HepG2 (cell line): ENCODE measurements around the gene AKR1A1. TPM values are rescaled to one million over a fixed set of nuclear protein-coding genes. Genes with fewer than 3 reads are reported as not detected.

Source experiments
- ATAC-seq: fragments of 200-7000 bp; cut with Tn5 transposase; 3 replicates; pipeline ENCODE4 v1.9.1; 2020; ENCODE audit warnings: mild to moderate bottlenecking, moderate library complexity
- BruUV-seq: library from RNA; stranded (reverse); fragments of 400-500 nt; replicated peaks from 2 replicates; lab custom pipeline; 2021; lab: Mats Ljungman, UMichigan
- CTCF ChIA-PET: fragments of 300-600 bp; formaldehyde crosslinking; extraction: SDS; loops from one replicate; lab custom pipeline; 2021; ENCODE audit warnings: low total read pairs, inconsistent platforms, low intra/inter-chr PET ratio; lab: Yijun Ruan, JAX
- POLR2A ChIA-PET: fragments of 350-600 bp; sonication (Branson Sonifier 250); formaldehyde crosslinking; loops from one replicate; lab custom pipeline; 2020; ENCODE audit warnings: antibody characterized with exemption, inconsistent platforms; lab: Yijun Ruan, JAX
- DNase-seq: peaks from one replicate; pipeline ENCODE4 v3.0.0-alpha.2; 2015; ENCODE audit warnings: low spot score
- FAIRE-seq: peaks from 3 replicates; lab custom pipeline; 2011; peaks lifted over from hg19 to GRCh38; lab: Jason Lieb, UNC
- H2AFZ ChIP-seq: one replicate; pipeline ENCODE4 v1.6.1; 2011; ENCODE audit warnings: low read length, inconsistent platforms
- H3K27ac ChIP-seq: fragments of 300-600 bp; 3 replicates; pipeline ENCODE4 v1.8.0; 2011; ENCODE audit warnings: mixed run types, mild to moderate bottlenecking, mixed read lengths, low read length, inconsistent platforms; ENCODE audit not compliant: insufficient read depth; ENCODE audit errors: extremely low read length
- H3K27me3 ChIP-seq, 2 experiments: fragments of 200-600 bp in 1 of 2; 2 replicates in 1 of 2; 3 replicates in 1 of 2; pipeline versions ENCODE4 v1.6.0 to v1.8.0; 2011; ENCODE audit warnings: low read length in 2 of 2, mild to moderate bottlenecking in 2 of 2, moderate library complexity in 2 of 2, inconsistent platforms in 1 of 2; ENCODE audit not compliant: insufficient read depth in 2 of 2, control insufficient read depth in 1 of 2
- H3K36me3 ChIP-seq, 2 experiments: fragments of 200-600 bp in 1 of 2; replicated peaks in 1 of 2; 2 replicates in 1 of 2; 3 replicates in 1 of 2; pipeline versions ENCODE4 v1.5.1 to v1.8.0; 2011; ENCODE audit warnings: low read length in 2 of 2, inconsistent platforms in 1 of 2; ENCODE audit not compliant: insufficient read depth in 2 of 2, control insufficient read depth in 1 of 2
- H3K4me1 ChIP-seq: 2 replicates; pipeline ENCODE4 v1.5.1; 2012; ENCODE audit warnings: low read length, inconsistent platforms; ENCODE audit not compliant: insufficient read depth
- H3K4me2 ChIP-seq: 2 replicates; pipeline ENCODE4 v1.6.0; 2011; ENCODE audit warnings: low read depth, low read length, inconsistent platforms
- H3K4me3 ChIP-seq, 3 experiments: fragments of 200-600 bp in 1 of 3; sonication (generic), shearing (Covaris generic) in 1 of 3; replicated peaks in 1 of 3; 2 replicates each; pipeline ENCODE4 v1.5.1; 2011 to 2016; ENCODE audit warnings: low read length in 3 of 3, inconsistent platforms in 2 of 3, low read depth in 2 of 3, mild to moderate bottlenecking in 2 of 3, control low read depth in 1 of 3, mixed read lengths in 1 of 3; ENCODE audit not compliant: insufficient read depth in 1 of 3
- H3K79me2 ChIP-seq: one replicate; pipeline ENCODE4 v1.6.1; 2011; ENCODE audit warnings: low read length, inconsistent platforms; ENCODE audit not compliant: insufficient read depth
- H3K9ac ChIP-seq: 2 replicates; pipeline ENCODE4 v1.6.0; 2011; ENCODE audit warnings: mild to moderate bottlenecking, low read depth, low read length, inconsistent platforms; ENCODE audit not compliant: insufficient read depth
- H3K9me3 ChIP-seq: 2 replicates; pipeline ENCODE4 v1.5.1; 2012; ENCODE audit warnings: mild to moderate bottlenecking, low read length
- H4K20me1 ChIP-seq: 2 replicates; pipeline ENCODE4 v1.6.0; 2011; ENCODE audit warnings: inconsistent platforms, mild to moderate bottlenecking, low read length, moderate library complexity; ENCODE audit not compliant: insufficient read depth
- GFI1 ChIP-seq: sonication (generic); formaldehyde crosslinking; IDR thresholded peaks from 2 replicates; pipeline ENCODE4 v1.5.0; 2020; ENCODE audit warnings: missing genetic modification reagents, mild to moderate bottlenecking, borderline replicate concordance
- THYN1 ChIP-seq: sonication (generic); formaldehyde crosslinking; IDR thresholded peaks from 2 replicates; pipeline ENCODE4 v1.8.1; 2023; ENCODE audit warnings: low read depth, mild to moderate bottlenecking, moderate library complexity, missing genetic modification reagents, borderline replicate concordance
- ZC3H4 ChIP-seq: sonication (generic); formaldehyde crosslinking; IDR thresholded peaks from 2 replicates; pipeline ENCODE4 v1.4.0; 2020; ENCODE audit warnings: missing genetic modification reagents, borderline replicate concordance
- ZMYM4 ChIP-seq: sonication (generic); formaldehyde crosslinking; IDR thresholded peaks from 2 replicates; pipeline ENCODE4 v1.8.1; 2023; ENCODE audit warnings: mild to moderate bottlenecking, missing genetic modification reagents
- ZNF121 ChIP-seq: sonication (generic); formaldehyde crosslinking; IDR thresholded peaks from 2 replicates; pipeline ENCODE4 v1.5.0; 2020; ENCODE audit warnings: mild to moderate bottlenecking, missing genetic modification reagents
- ZNF263 ChIP-seq: sonication (generic); formaldehyde crosslinking; IDR thresholded peaks from 2 replicates; pipeline ENCODE4 v1.4.0; 2020; ENCODE audit warnings: missing genetic modification reagents
- ZNF605 ChIP-seq: sonication (generic); formaldehyde crosslinking; IDR thresholded peaks from 2 replicates; pipeline ENCODE4 v1.8.0; 2022; ENCODE audit warnings: mild to moderate bottlenecking, missing genetic modification reagents
- whole genome bisulfite sequencing: methylation state at CpG from one replicate; pipeline ENCODE4 v1.1.6; 2017; ENCODE audit warnings: low lambda C conversion rate; 5-methylcytosine and 5-hydroxymethylcytosine counted together
- in situ Hi-C: cut with HindIII; loops from 2 replicates; pipeline ENCODE4 v1.10.0; 2017; ENCODE audit warnings: low pct_unique_long_range_greater_than_20kb; ENCODE audit not compliant: extremely low pct_ligation_motif_present
- intact Hi-C: fragments of 100-400 bp; cut with micrococcal nuclease; formaldehyde crosslinking; loops from one replicate; pipeline ENCODE4 v1.10.0; 2022; ENCODE audit not compliant: unreplicated experiment
- polyA plus RNA-seq, 8 experiments: library from polyadenylated mRNA; depleted of rRNA in 3 of 8; stranded (reverse) in 7 of 8; unstranded in 1 of 8; fragments of >200 nt; fragmentation: Illumina TruSeq in 4 of 8; extraction: Trizol in 4 of 8; gene quantifications; 2 replicates each; pipeline versions ENCODE4 v1.2.1 to v1.2.3, GENCODE V29; 2011 to 2016; ENCODE audit warnings: low read depth in 4 of 8, missing spikeins in 1 of 8, mixed read lengths in 1 of 8; ENCODE audit not compliant: insufficient read depth in 1 of 8
- total RNA-seq, 5 experiments: library from RNA; depleted of rRNA; stranded (reverse); fragments of >200 nt; fragmentation: Illumina TruSeq; extraction: Trizol; gene quantifications; 2 replicates each; pipeline ENCODE4 v1.2.3, GENCODE V29; 2016; ENCODE audit warnings: low read depth in 1 of 5

Gene AKR1A1
- total and polyA plus RNA-seq, 2 of the 13 experiments (the other 11 are each of a cell fraction or from before 2014, with no cell fraction given), result 181 to 217 TPM

GRCh38 chr1:45585496-45586075, 35.0 kb downstream of the AKR1A1 start:
- peak overlapping the region; percentile 98 for H3K27ac ChIP-seq

GRCh38 chr1:45586769-45587168, 36.1 kb downstream of the AKR1A1 start:
- no peaks in the 10 kb centered on the region; a peak in 2 of 5 replicates for H3K27me3 ChIP-seq
- peaks cover 5 to 13% of the 10 kb centered on the region in 2 experiments; a peak in 3 of 5 replicates for H3K36me3 ChIP-seq
- peaks cover 74% of the 10 kb centered on the region for H3K79me2 ChIP-seq
- H3K4me3 ChIP-seq, result peak overlapping the region in 2 of 3 experiments; percentile 90 to 96; a peak in 2 of 6 replicates
- peak overlapping the region; percentile 26; the same call in 1 of the 2 replicates for H3K9ac ChIP-seq
- no peak for ATAC-seq
- H3K4me1 ChIP-seq, result peaks cover 47% of the 10 kb centered on the region
- no peak for TF ChIP-seq ZMYM4 (CRISPR knock-in tag)
- TF ChIP-seq ZNF121 (CRISPR knock-in tag), result peak; percentile 84
- peak overlapping the region; percentile 82 for H3K4me2 ChIP-seq
- H4K20me1 ChIP-seq, result peaks cover 43% of the 10 kb centered on the region
- BruUV-seq, result no TSS peak
- ChIA-PET POLR2A (interaction anchor here (1.3 kb wide), 1 partner anchor 28 kb away, joined by 3 read pairs; no protein-coding TSS in a partner anchor), CTCF (no interaction called here)
- DNase-seq, result no peak
- FAIRE-seq, result no peak
- no peaks in the 10 kb centered on the region for H3K9me3 ChIP-seq
- H3K27ac ChIP-seq, result no peak overlapping the region
- in situ Hi-C loops, result loop anchor here (25.0 kb wide), 1 partner anchor 224 kb away; no protein-coding TSS in a partner anchor
- no peak overlapping the region for H2AFZ ChIP-seq
- intact Hi-C loops, result no loop called here
- WGBS, result 81% methylated on average over 3 of the region's 4 CpGs

More at GRCh38 chr1:45585496-45586075, 35.0 kb downstream of the AKR1A1 start:
- Histone ChIP-seq H3K27me3 (no peaks in the 10 kb centered on the region; a peak in 2 of 5 replicates), H3K4me3 (peak overlapping the region; percentile 90 to 96 (median 95)), H3K9me3 (no peaks in the 10 kb centered on the region), H4K20me1 (peaks cover 41% of the 10 kb centered on the region), H3K36me3 (peaks cover 0 to 8% of the 10 kb centered on the region in 2 experiments; a peak in 2 of 5 replicates), H2AFZ (no peak overlapping the region)
- ATAC-seq (no peak), DNase-seq (no peak), FAIRE-seq (no peak)
- BruUV-seq, result no TSS peak
- ChIA-PET POLR2A (interaction anchor here (0.8 to 4.5 kb wide), 10 partner anchors 14 to 302 kb away, joined by 3 to 79 read pairs (median 6); partner anchors contain the start of genes CCDC163, GPBP1L1, MMACHC and PRDX1), CTCF (no interaction called here)
- WGBS, result 24% methylated on average over 7 of the region's 7 CpGs
- intact Hi-C loops, result loop anchor here (2.0 kb wide), 1 partner anchor 35 kb away; the partner anchor contains the start of gene AKR1A1
- in situ Hi-C loops, result loop anchor here (25.0 kb wide), 1 partner anchor 223 kb away; no protein-coding TSS in a partner anchor
- TF ChIP-seq ZNF605 (CRISPR knock-in tag), result 0 out of 2 replicates have a peak, but pooled peaks have one; percentile 37
- TF ChIP-seq THYN1, result no peak
- TF ChIP-seq GFI1 (CRISPR knock-in tag), result no peak
- TF ChIP-seq ZC3H4 (CRISPR knock-in tag), result no peak
- TF ChIP-seq ZNF263, result 0 out of 2 replicates have a peak, but pooled peaks have one; percentile 25
- TF ChIP-seq, all 625 proteins: peak for 2
- Histone ChIP-seq H3K79me2 (peaks cover 63% of the 10 kb centered on the region), H3K4me1 (peaks cover 47% of the 10 kb centered on the region), H3K9ac (peak overlapping the region; percentile 99), H3K4me2 (peak overlapping the region; percentile 82)
